Astrocyte of the cerebellum (primary cell): ENCODE measurements around the gene OR2L3.

Experiments used
- DNase-seq: peaks from one replicate; pipeline ENCODE4 v3.0.0-alpha.2; 2011; ENCODE audit warnings: low read depth
- H3K4me3 ChIP-seq: 2 replicates; pipeline ENCODE4 v1.5.1; 2011; ENCODE audit warnings: mild to moderate bottlenecking, low read depth, low read length, moderate library complexity
- CTCF ChIP-seq: IDR thresholded peaks from 2 replicates; pipeline ENCODE4 v1.5.1; 2012; ENCODE audit warnings: low read length, low read depth, moderate library complexity, mild to moderate bottlenecking; ENCODE audit errors: missing control alignments
- in situ Hi-C: cut with HindIII; loops from 2 replicates; pipeline ENCODE4 v1.10.0; 2017; ENCODE audit warnings: low sequenced_read_pairs

OR2L3 gene

DNA sequence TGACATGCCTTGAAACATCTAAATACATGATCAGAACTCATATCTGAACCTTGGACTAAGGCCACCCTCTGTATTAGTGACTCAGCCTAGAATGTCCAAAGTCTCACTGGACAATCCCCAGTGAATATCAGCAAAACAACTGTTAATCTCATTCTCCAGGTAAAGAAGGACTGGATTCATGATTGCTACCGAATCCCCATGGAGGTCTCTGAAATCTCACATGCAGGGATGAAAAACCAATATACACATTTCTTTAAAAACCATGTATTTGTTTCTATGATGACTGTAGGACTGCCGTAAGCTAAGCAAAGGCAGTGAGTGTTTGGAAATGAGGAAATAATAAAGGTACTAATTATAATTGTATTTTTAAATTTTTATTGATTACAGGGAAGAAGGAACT lies at the start of gene OR2L3:
OR2L3 (plus strand) TSS at position 301 of the 400 bp plus-strand sequence. CDS start 13,846 bp downstream, outside the sequence.
- in situ Hi-C loops = no loop called here
- DNase-seq = no peak
- H3K4me3 ChIP-seq = no peak within 1 kb of the TSS
- TF ChIP-seq CTCF = no peak

DNA sequence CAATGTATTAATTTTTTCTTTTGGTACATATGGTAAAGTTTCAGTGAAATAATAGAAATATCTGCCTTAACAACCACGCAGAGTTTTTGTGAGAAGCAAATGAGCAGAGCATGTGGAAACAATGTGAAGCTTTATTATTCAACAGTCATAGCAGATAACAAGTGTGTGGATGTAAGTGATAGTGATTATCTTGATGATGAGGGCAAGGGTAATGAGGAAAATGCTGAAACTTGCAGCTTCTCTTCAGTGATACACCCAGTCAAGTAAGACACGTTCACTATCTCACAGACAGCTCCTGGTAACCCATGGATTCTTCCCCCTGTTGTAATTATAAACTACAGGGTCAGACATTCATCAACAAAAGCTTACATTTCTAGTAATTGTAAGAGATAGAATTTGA lies 47.8 kb upstream of the OR2L3 start:
- DNase-seq = no peak
- in situ Hi-C loops = no loop called here
- TF ChIP-seq CTCF = no peak
- H3K4me3 ChIP-seq = no peak overlapping the region

DNA sequence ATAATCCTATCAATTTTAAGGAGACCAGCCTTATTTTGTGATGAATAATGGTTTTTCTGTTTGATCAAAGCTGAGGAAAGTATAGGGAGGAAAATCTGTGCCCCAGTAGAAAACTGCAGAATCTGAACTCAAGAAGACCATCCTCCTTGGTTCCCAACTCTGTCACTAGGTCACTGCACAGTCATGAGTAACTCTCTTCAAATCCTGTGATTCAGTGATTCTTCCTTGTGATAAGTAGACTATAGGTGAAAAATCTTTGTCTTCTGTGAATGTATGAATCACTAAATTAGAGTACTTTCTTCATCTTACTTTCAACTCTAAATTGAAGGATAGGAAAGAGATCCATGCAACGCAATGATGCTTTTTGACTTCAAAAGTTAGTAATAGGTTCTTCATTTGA lies 46.5 kb upstream of the OR2L3 start:
- in situ Hi-C loops = no loop called here
- no peak for TF ChIP-seq CTCF

DNA sequence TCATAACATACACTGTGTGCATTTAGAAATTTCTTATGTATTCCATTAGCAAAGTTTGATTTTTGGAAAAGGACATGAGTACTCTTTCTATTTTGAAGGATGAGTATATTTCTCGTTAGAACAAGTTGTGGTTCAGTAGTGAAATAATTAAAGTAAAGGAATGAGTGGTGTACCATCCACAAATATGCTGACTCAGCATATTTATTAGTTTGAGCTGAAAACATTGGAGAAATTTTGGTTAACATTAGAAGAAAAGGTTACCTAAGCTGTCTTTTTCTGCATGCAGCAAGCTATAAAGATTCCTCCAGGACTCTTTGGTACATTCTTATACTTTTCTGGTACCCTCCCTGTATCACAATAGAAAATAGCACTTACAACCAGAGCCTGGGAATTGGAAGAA lies 38.9 kb upstream of the OR2L3 start:
- in situ Hi-C loops = no loop called here
- no peak for TF ChIP-seq CTCF
- H3K4me3 ChIP-seq = no peak overlapping the region
- DNase-seq = no peak

More for the DNA sequence above, 46.5 kb upstream of the OR2L3 start:
- no peak overlapping the region for H3K4me3 ChIP-seq
- no peak for DNase-seq

- DNase-seq = no peak
These were observed 37.0 kb upstream of the OR2L3 start for GRCh38 chr1:248009681-248010080.

GRCh38 chr1:248013229-248013710 lies 33.4 kb upstream of the OR2L3 start, which contains the start of gene OR2L5:
OR2L5 (plus strand) TSS chr1:248013660; CDS start chr1:248021948, 8,288 bp downstream.
- H3K4me3 ChIP-seq = no peak within 1 kb of the TSS
- no peak for DNase-seq
- TF ChIP-seq CTCF = no peak
- in situ Hi-C loops = no loop called here

More at GRCh38 chr1:248009681-248010080, 37.0 kb upstream of the OR2L3 start:
- no peak for TF ChIP-seq CTCF
- in situ Hi-C loops = no loop called here
- H3K4me3 ChIP-seq = no peak overlapping the region
